Pancreas (tissue), 10 donors: Measurements from ENCODE around the gene MIPEP. TPM values are rescaled to one million over a fixed set of nuclear protein-coding genes. Genes with fewer than 3 reads are reported as not detected.

ENCODE experiments used
- ATAC-seq, 4 donors: fragments of 200-7000 bp; cut with Tn5 transposase; one replicate each; pipeline versions ENCODE4 v1.8.0 to v1.9.1; 2020; ENCODE audit warnings: mild to moderate bottlenecking in 4 of 4, moderate library complexity in 4 of 4
- DNase-seq, 6 donors: peaks; one replicate each; pipeline ENCODE4 v3.0.0-alpha.2; 2020
- FAIRE-seq: peaks from 2 replicates; lab custom pipeline; 2012; peaks lifted over from hg19 to GRCh38; lab: Jason Lieb, UNC
- H3K27ac ChIP-seq, 4 donors: fragments of 200-600 bp; sonication (generic); 1 replicate in 3 of 4; 2 replicates in 1 of 4; pipeline versions ENCODE4 v1.5.0 to v1.8.0; 2020
- H3K27me3 ChIP-seq, 4 donors: fragments of 200-600 bp; one replicate each; pipeline ENCODE4 v1.8.0; 2021
- H3K36me3 ChIP-seq, 3 donors: fragments of 200-600 bp; sonication (generic) in 1 of 3; one replicate each; pipeline versions ENCODE4 v1.5.0 to v1.8.0; 2020 to 2021
- H3K4me1 ChIP-seq, 3 donors: fragments of 200-600 bp; one replicate each; pipeline ENCODE4 v1.8.0; 2021
- H3K4me3 ChIP-seq, 4 donors: fragments of 200-600 bp; sonication (generic) in 2 of 4; one replicate each; pipeline versions ENCODE4 v1.5.0 to v1.8.0; 2020 to 2021
- H3K9me3 ChIP-seq, 4 donors: fragments of 200-600 bp; one replicate each; pipeline ENCODE4 v1.8.0; 2021
- WGBS, 2 donors: extraction: QIAGEN DNeasy Blood & Tissue Kit; methylation state at CpG; one replicate each; pipeline ENCODE4 v1.1.7; 2013; 5-methylcytosine and 5-hydroxymethylcytosine counted together
- intact Hi-C, 3 donors: fragments of 100-400 bp; cut with DNase I; formaldehyde crosslinking; loops; one replicate each; pipeline versions ENCODE4 v1.11.1 to v1.14.2; 2022
- polyA plus RNA-seq, 2 donors: library from polyadenylated mRNA; stranded (reverse); fragments of 200-250 nt; gene quantifications; one replicate each; pipeline ENCODE4 v1.2.3, GENCODE V29; 2013
- total RNA-seq, 6 donors: library from RNA; stranded (reverse); fragmentation: NEBNext Ultra II Directional in 4 of 6; extraction: Animal tissue kit (Norgen Biotek cat#: 25700) in 4 of 6; gene quantifications; one replicate each; pipeline versions ENCODE4 v1.2.1 to v1.2.4, GENCODE V29; 2021 to 2023
- TF ChIP-seq, protein P1 (sequence below), 4 donors: fragments of 200-600 bp; sonication (generic) in 3 of 4; IDR thresholded peaks; one replicate each; pipeline versions ENCODE4 v1.5.0 to v1.8.0; 2021; ENCODE audit warnings: antibody characterized with exemption in 4 of 4
- donor health status: healthy with polysubstance abuse.
- donor health status: DM: no; HTN: no; CAD: no; lungs with moderate emphysema.
- donor health status: DM: no; HTN: no; CAD: no.
- donor health status: control.
- donor health status: control.
- donor health status: Bipolar disorder and iron deficiency.
- donor health status: DM: yes; HTN: yes; CAD: no.
- donor health status: DM: no; HTN: no; CAD: no.
- donor health status: DM: no; HTN: no; CAD: no.
- donor health status: DM: yes; HTN: yes; CAD: no.

MIPEP gene
- total and polyA plus RNA-seq, 8 donors, result 8.0 to 12.8 (median 10.6) TPM

- TF ChIP-seq, protein P1, sequence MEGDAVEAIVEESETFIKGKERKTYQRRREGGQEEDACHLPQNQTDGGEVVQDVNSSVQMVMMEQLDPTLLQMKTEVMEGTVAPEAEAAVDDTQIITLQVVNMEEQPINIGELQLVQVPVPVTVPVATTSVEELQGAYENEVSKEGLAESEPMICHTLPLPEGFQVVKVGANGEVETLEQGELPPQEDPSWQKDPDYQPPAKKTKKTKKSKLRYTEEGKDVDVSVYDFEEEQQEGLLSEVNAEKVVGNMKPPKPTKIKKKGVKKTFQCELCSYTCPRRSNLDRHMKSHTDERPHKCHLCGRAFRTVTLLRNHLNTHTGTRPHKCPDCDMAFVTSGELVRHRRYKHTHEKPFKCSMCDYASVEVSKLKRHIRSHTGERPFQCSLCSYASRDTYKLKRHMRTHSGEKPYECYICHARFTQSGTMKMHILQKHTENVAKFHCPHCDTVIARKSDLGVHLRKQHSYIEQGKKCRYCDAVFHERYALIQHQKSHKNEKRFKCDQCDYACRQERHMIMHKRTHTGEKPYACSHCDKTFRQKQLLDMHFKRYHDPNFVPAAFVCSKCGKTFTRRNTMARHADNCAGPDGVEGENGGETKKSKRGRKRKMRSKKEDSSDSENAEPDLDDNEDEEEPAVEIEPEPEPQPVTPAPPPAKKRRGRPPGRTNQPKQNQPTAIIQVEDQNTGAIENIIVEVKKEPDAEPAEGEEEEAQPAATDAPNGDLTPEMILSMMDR (IDR thresholded peaks at IDR 0.05), result no peak
Observed at GRCh38 chr13:23793711-23794110, 95.5 kb downstream of the MIPEP start.

GRCh38 chr13:23792680-23793079 lies 96.5 kb downstream of the MIPEP start:
- Histone ChIP-seq H3K4me1 (peaks cover 6 to 11% (median 8%) of the 10 kb centered on the region in 3 donors), H3K9me3 (no peaks in the 10 kb centered on the region), H3K36me3 (no peaks in the 10 kb centered on the region), H3K27ac (no peak overlapping the region), H3K27me3 (no peaks in the 10 kb centered on the region), H3K4me3 (no peak overlapping the region)
- 96 to 100% methylated on average over 1 of the region's 1 CpG for WGBS, 2 donors
- TF ChIP-seq, protein P1 (IDR thresholded peaks at IDR 0.05), result no peak
- intact Hi-C loops, result no loop called here
- FAIRE-seq (no peak), ATAC-seq (no peak), DNase-seq (no peak)

More at GRCh38 chr13:23793711-23794110, 95.5 kb downstream of the MIPEP start:
- Histone ChIP-seq H3K27ac (peak overlapping the region in 1 of 4 donors; percentile 28), H3K27me3 (no peaks in the 10 kb centered on the region), H3K36me3 (no peaks in the 10 kb centered on the region), H3K4me1 (peaks cover 6 to 11% (median 8%) of the 10 kb centered on the region in 3 donors), H3K4me3 (no peak overlapping the region), H3K9me3 (no peaks in the 10 kb centered on the region)
- no peak for FAIRE-seq
- 93% methylated on average over 3 of the region's 3 CpGs for WGBS, 2 donors
- no peak for DNase-seq
- intact Hi-C loops, result no loop called here
- no peak for ATAC-seq

DNA sequence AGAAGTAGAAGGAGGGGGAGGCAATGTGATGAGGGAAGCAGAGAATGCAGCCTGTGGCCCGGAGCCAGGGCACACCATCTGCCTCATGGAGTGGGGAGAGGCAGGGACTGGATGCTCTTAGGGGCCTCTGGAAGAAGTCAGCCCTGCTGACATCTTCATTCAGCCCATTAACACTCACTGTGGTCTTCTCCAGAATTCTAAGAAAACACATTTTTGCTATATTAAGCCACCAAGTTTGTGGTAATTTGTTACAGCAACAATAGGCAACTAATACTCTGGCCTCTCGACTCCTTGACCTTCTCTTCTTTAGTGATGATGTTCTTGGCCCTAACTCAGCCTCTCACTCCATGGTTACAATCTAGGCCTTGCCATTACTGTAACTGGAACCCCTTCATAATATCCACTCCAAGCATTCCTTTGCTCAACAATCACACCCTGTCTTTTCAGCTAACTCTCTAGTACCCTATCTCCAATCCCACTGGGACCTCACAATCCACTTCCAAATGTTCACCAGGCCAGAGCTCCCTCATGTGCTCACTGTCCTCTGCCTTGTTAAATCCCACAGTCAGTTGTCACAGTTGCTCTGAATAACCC lies 98.5 kb downstream of the MIPEP start:
- Histone ChIP-seq H3K4me1 (peaks cover 6 to 11% (median 8%) of the 10 kb centered on the region in 3 donors), H3K36me3 (no peaks in the 10 kb centered on the region), H3K4me3 (no peak overlapping the region), H3K27me3 (no peaks in the 10 kb centered on the region), H3K27ac (no peak overlapping the region), H3K9me3 (no peaks in the 10 kb centered on the region)
- TF ChIP-seq, protein P1 (IDR thresholded peaks at IDR 0.05), result no peak
- WGBS, 2 donors, result 63 to 85% methylated on average over 2 of the region's 2 CpGs
- intact Hi-C loops, result no loop called here
- ATAC-seq, result peak in 1 of 4 donors; percentile 45
- FAIRE-seq, result no peak
- DNase-seq, result no peak

DNA sequence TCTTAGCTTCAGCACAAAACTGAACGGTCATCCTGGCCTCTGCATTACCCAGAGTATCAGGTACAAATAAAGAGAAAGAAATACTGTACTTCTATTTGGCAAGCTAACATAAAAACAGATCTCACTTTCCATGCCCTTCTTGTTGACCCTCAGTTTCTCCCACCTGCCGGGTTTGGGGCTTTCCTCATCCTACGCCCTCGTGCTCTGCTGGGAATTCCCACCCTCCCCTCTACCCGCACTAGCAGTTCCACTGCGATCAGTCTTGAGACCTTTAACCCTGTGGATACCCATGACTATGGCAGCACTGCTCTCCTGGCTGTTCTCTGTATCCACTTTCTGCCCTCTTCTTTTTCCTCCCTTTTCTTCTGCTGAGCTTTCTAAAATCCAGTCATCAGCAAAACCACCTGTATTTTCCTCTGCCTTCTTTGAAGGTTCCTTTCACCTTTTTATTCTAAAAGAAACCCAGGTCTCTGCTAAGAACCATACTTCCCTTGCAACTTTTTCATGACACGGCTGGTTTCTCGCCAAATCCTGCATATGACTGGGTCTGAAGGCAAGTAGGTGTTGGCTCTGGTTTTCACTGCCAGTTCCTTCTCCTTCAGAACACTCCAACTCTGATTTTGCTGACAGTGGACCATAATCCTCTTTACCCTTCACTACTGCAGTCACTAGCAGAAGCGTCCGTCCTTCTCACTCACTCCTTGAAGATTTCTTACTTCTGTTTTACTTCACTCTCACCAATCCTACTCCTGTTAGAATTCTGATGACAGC lies 99.4 kb downstream of the MIPEP start:
- DNase-seq (no peak), ATAC-seq (no peak), FAIRE-seq (no peak)
- no peak overlapping the region for H3K4me3 ChIP-seq
- H3K27ac ChIP-seq, result no peak overlapping the region
- H3K9me3 ChIP-seq, result no peaks in the 10 kb centered on the region
- H3K4me1 ChIP-seq, result peaks cover 0 to 7% (median under 1%) of the 10 kb centered on the region in 3 donors
- intact Hi-C loops, result no loop called here
- H3K36me3 ChIP-seq, result no peaks in the 10 kb centered on the region
- no peaks in the 10 kb centered on the region for H3K27me3 ChIP-seq
- TF ChIP-seq, protein P1 (IDR thresholded peaks at IDR 0.05), result no peak
- WGBS, 2 donors, result 91 to 94% methylated on average over 10 of the region's 10 CpGs

- intact Hi-C loops, result no loop called here
- no peaks in the 10 kb centered on the region for H3K36me3 ChIP-seq
- H3K27ac ChIP-seq, result no peak overlapping the region
- no peaks in the 10 kb centered on the region for H3K27me3 ChIP-seq
- TF ChIP-seq, protein P1 (IDR thresholded peaks at IDR 0.05), result no peak
- FAIRE-seq (no peak), ATAC-seq (no peak), DNase-seq (no peak)
- H3K4me1 ChIP-seq, result no peaks in the 10 kb centered on the region
- H3K9me3 ChIP-seq, result no peaks in the 10 kb centered on the region
- WGBS, 2 donors, result 94 to 96% methylated on average over 2 of the region's 2 CpGs
- H3K4me3 ChIP-seq, result no peak overlapping the region
Observed at GRCh38 chr13:23788459-23788858, 100.7 kb downstream of the MIPEP start.
